Diencephalon (tissue), 1 donor: ENCODE data around the gene SLC8B1. TPM values are rescaled to one million over a fixed set of nuclear protein-coding genes. Genes with fewer than 3 reads are reported as not detected.

Source experiments
- small RNA-seq: library from RNA; depleted of rRNA; stranded (forward); fragments of <200 nt; gene quantifications from one replicate; pipeline ENCODE3, GENCODE V24; 2014
- total RNA-seq: library from RNA; depleted of rRNA; stranded (reverse); fragments of >200 nt; gene quantifications from one replicate; pipeline ENCODE4 v1.2.3, GENCODE V29; 2014

The SLC8B1 gene
- 4.6 TPM for total RNA-seq

DNA sequence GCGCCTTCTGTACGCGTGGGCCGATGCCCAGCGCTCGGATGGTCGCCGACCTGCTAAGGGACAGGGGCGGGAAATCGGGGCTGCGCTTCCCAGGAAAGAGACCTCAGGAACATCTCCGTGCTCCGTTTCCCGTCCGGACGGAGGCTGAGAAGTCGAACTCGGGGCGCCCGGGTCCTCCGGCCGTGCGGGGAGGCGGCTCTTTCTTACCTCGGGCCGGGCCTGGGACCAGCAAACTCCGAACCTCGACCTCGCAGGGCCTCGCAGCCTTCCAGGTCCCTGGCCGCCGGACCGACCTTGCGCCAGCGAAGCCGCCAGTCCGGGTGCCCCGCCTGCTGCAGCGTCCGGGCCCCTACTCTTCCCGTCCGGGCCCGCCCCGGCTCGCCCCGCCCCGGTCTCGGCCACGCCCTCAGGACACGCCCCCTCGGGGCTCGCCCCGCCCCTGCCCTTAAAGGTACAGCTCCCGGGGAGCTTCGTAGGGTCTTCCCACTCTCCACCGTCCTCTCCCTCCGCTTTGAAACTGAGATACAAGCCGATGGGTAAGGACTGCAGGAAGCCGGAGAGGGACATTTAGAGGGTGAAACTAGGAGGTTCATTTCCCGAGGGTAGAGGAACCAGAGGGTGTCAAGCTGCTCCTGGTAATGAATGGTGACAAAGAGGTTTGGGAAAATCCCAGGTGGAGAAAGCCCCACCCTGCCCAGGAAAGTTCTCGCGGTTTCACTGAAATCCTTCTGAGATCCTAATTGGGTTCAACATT lies at the start of gene SLC8B1:
SLC8B1 (minus strand) TSS at position 324 of the 754 bp plus-strand sequence. CDS start 2,231 bp downstream, outside the sequence.

DNA sequence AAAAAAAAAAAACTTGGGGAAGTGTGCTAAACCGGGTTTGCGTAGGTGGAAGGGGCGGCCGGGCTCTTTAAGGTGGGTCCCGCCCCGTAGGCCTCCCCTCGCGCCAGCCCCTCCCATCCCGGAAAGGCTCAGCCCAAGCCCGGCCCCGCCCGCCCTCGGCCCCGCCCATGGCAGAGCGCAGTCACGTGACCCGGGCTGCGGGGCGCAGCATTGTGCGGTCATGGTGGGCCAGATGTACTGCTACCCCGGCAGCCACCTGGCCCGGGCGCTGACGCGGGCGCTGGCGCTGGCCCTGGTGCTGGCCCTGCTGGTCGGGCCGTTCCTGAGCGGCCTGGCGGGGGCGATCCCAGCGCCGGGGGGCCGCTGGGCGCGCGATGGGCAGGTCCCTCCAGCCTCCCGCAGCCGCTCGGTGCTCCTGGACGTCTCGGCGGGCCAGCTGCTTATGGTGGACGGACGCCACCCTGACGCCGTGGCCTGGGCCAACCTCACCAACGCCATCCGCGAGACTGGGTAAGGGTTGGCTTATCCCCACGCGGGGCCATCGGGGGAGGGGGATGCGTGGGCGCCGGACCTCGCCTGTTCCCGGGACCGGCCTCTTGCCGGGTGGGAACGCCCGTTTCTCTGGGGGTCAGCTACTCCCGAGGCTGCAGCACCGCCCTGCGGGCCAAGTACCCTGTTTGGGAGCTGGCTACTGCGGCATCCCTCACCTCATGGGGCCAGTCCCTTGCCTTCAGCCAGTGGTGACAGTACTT lies 23.6 kb upstream of the SLC8B1 start, which contains the start of gene PLBD2:
PLBD2 (plus strand) TSS at position 207 of the 752 bp plus-strand sequence; CDS start at position 221, 14 bp downstream.

Small RNAs within 50 kb of the gene (small RNA-seq; reads per million reads assigned to genes)
- gene MIR6762 = not detected

Other genes starting within 250 kb of the SLC8B1 start
- 6.5 TPM for gene RASAL1, start 199.3 kb downstream of the SLC8B1 start, total RNA-seq
- gene CFAP73, start 185.4 kb downstream of the SLC8B1 start, total RNA-seq = 3.7 TPM
- gene DDX54, start 149.6 kb downstream of the SLC8B1 start, total RNA-seq = 20.5 TPM
- gene RITA1, start 149.4 kb downstream of the SLC8B1 start, total RNA-seq = 20.8 TPM
- gene TPCN1, start 113.6 kb downstream of the SLC8B1 start, total RNA-seq = 9.7 TPM
- gene PLBD2, start 23.5 kb upstream of the SLC8B1 start, total RNA-seq = 19.4 TPM
- gene SDS, start 68.8 kb upstream of the SLC8B1 start, total RNA-seq = 0.69 TPM
- 5.1 TPM for gene SDSL, start 87.3 kb upstream of the SLC8B1 start, total RNA-seq
- gene LHX5, start 136.8 kb upstream of the SLC8B1 start, total RNA-seq = 4.8 TPM